Lung (tissue), 12 donors: Measurements from ENCODE around the gene MED27. TPM values are rescaled to one million over a fixed set of nuclear protein-coding genes. Genes with fewer than 3 reads are reported as not detected.

ENCODE experiments used
- ATAC-seq: fragments of 200-7000 bp; cut with Tn5 transposase; one replicate; pipeline ENCODE4 v1.9.1; 2020; ENCODE audit warnings: moderate number of reproducible peaks; ENCODE audit not compliant: insufficient read depth, low FRiP score
- DNase-seq, 3 donors: peaks; one replicate each; pipeline ENCODE4 v3.0.0-alpha.2; 2013 to 2017
- H3K27ac ChIP-seq, 2 donors: one replicate each; pipeline ENCODE4 v1.5.1; 2013; ENCODE audit warnings: mild to moderate bottlenecking in 2 of 2, moderate library complexity in 2 of 2, control low read depth in 1 of 2, inconsistent platforms in 1 of 2, low read depth in 1 of 2, low read length in 1 of 2
- H3K27me3 ChIP-seq, 3 donors: one replicate each; pipeline ENCODE4 v1.5.1; 2013; ENCODE audit warnings: low read length in 2 of 3; ENCODE audit not compliant: control insufficient read depth in 3 of 3, insufficient read depth in 3 of 3
- H3K36me3 ChIP-seq, 4 donors: one replicate each; pipeline ENCODE4 v1.5.1; 2013; ENCODE audit warnings: low read length in 4 of 4, mild to moderate bottlenecking in 1 of 4, moderate library complexity in 1 of 4; ENCODE audit not compliant: control insufficient read depth in 4 of 4, insufficient read depth in 4 of 4
- H3K4me1 ChIP-seq, 5 donors: one replicate each; pipeline ENCODE4 v1.5.1; 2013; ENCODE audit warnings: low read length in 5 of 5, mild to moderate bottlenecking in 2 of 5, moderate library complexity in 1 of 5; ENCODE audit not compliant: control insufficient read depth in 5 of 5, insufficient read depth in 5 of 5
- H3K4me3 ChIP-seq: one replicate; pipeline ENCODE4 v1.5.1; 2013; ENCODE audit warnings: mild to moderate bottlenecking, control low read depth, moderate library complexity
- H3K9ac ChIP-seq, 2 donors: one replicate each; pipeline ENCODE4 v1.5.1; 2013; ENCODE audit warnings: low read length in 2 of 2, control low read depth in 1 of 2; ENCODE audit not compliant: insufficient read depth in 1 of 2
- H3K9me3 ChIP-seq, 4 donors: one replicate each; pipeline ENCODE4 v1.5.1; 2013; ENCODE audit warnings: low read length in 3 of 4, mild to moderate bottlenecking in 1 of 4, moderate library complexity in 1 of 4; ENCODE audit not compliant: control insufficient read depth in 4 of 4, insufficient read depth in 3 of 4
- WGBS, 2 donors: extraction: QIAGEN DNeasy Blood & Tissue Kit; methylation state at CpG; one replicate each; pipeline ENCODE4 v1.1.7; 2013; 5-methylcytosine and 5-hydroxymethylcytosine counted together
- polyA plus RNA-seq, 2 donors: library from polyadenylated mRNA; stranded (reverse); fragments of 200-250 nt; gene quantifications; one replicate each; pipeline ENCODE4 v1.2.1, GENCODE V29; 2013
- total RNA-seq, 2 donors: library from RNA; depleted of rRNA in 1 of 2; stranded (reverse); fragments of >200 nt in 1 of 2; gene quantifications; one replicate each; pipeline ENCODE4 v1.2.1, GENCODE V29; 2014 to 2021
- TF ChIP-seq, protein P1 (sequence below): IDR thresholded peaks from 2 replicates; pipeline ENCODE4 v1.5.1; 2012; ENCODE audit warnings: mild to moderate bottlenecking; ENCODE audit errors: control extremely low read depth, extremely low read depth
- donor health status: control.
- donor health status: control.
- donor health status: Bipolar disorder and iron deficiency.
- donor health status: healthy.
- donor health status: DM: yes; HTN: yes; CAD: no.

MED27 gene
- total and polyA plus RNA-seq, 4 donors, result 9.8 to 22.3 (median 16.7) TPM

DNA sequence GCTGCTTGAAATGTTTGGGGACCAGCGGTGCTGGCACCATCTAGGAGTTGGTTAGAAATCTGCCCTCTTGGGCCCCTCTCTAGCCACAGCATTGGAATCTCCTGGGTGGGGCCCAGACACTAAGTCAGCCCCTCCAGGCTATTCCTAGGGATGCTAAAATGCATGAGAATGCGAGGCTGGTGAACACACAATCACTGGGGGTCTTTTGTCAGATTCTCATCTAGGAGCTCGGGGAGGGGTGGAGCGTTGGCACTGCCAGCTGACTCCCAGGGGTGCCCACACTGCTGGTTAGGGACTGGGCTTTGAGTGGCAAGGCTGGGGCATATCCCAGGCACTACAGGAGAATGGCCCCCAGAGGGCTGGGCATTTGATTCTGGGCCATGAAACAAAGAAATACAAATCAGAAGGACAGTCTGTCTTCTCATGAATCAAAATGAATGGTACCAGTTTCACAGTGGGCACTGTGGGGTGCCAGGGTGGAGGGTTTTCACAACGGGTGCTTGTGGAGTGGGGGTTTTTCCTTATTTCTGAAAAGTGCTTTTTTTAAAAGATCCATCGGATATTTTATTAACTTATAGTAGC, 212.0 kb downstream of the MED27 start:
- Histone ChIP-seq H3K9me3 (no peaks in the 10 kb centered on the region), H3K4me3 (no peak overlapping the region), H3K27ac (no peak overlapping the region), H3K36me3 (peaks cover 0 to 8% (median 0%) of the 10 kb centered on the region in 4 donors), H3K9ac (no peak overlapping the region), H3K27me3 (no peaks in the 10 kb centered on the region), H3K4me1 (peaks cover 0 to 22% (median 0%) of the 10 kb centered on the region in 5 donors)
- TF ChIP-seq, protein P1, sequence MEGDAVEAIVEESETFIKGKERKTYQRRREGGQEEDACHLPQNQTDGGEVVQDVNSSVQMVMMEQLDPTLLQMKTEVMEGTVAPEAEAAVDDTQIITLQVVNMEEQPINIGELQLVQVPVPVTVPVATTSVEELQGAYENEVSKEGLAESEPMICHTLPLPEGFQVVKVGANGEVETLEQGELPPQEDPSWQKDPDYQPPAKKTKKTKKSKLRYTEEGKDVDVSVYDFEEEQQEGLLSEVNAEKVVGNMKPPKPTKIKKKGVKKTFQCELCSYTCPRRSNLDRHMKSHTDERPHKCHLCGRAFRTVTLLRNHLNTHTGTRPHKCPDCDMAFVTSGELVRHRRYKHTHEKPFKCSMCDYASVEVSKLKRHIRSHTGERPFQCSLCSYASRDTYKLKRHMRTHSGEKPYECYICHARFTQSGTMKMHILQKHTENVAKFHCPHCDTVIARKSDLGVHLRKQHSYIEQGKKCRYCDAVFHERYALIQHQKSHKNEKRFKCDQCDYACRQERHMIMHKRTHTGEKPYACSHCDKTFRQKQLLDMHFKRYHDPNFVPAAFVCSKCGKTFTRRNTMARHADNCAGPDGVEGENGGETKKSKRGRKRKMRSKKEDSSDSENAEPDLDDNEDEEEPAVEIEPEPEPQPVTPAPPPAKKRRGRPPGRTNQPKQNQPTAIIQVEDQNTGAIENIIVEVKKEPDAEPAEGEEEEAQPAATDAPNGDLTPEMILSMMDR, result no peak
- ATAC-seq, result no peak
- WGBS, 2 donors, result 97 to 98% methylated on average over 6 of the region's 6 CpGs
- no peak for DNase-seq

DNA sequence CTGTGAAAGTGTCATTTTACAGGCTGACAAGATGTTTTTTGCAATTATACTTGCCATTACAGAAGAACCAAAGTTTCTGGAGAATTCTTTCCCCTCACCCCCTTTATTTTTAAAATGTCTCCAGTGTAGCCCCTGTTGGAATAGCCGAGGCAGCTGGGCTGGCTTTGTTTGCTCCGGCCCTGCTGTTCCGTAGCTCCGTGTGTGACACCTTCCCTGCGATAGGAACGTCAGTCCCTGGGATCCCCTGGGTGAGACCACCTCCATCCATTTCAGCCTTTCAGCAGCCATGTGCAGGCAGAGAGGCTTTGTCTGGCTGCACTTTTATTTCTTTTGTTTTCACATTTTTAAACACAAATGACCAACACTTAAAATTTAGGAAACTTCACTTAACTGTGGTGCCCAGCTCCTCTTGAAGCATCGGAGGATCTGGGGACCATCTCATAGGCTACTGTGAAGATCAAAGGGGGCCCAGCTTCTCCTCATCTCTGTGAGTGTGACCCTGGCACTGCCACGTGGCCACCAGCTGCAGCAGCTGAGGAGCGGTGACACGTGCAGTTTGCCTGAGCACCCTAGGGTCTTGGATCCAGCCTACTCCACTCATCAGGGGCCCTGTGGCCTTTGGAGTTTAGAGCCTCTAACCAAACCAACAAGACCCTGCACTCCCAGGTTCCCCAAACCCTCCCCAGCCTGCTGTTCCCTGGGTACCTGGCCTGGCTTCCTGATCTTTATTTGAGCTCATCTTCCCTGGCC, 214.0 kb downstream of the MED27 start:
- no peak overlapping the region for H3K9ac ChIP-seq
- H3K27ac ChIP-seq, result no peak overlapping the region
- H3K27me3 ChIP-seq, result no peaks in the 10 kb centered on the region
- H3K9me3 ChIP-seq, result no peaks in the 10 kb centered on the region
- peaks cover 0 to 22% (median 0%) of the 10 kb centered on the region in 5 donors for H3K4me1 ChIP-seq
- no peak overlapping the region for H3K4me3 ChIP-seq
- DNase-seq (no peak), ATAC-seq (no peak)
- TF ChIP-seq, protein P1, result no peak
- 90 to 94% methylated on average over 10 of the region's 10 CpGs for WGBS, 2 donors
- peaks cover 0 to 19% (median 0%) of the 10 kb centered on the region in 4 donors for H3K36me3 ChIP-seq

DNA sequence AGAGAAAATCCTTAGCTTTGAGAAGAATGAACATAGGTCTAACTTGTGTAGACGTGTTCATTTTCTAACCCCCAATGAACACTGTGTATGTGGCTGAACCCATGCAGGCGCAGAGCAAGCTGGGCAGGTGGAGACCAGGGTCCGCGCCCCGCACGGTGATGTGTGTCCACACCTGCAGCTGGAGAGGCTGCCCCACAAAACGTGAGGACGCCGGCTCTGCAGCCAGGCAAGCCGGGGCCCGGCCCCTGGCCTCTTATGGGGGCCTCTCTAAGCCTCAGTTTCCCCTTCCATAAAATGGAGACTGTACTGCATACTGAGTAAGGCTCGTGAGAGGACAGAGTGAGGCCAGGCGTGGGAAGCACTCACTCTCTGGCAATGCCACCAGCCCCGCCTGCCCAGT, 215.1 kb downstream of the MED27 start:
- Histone ChIP-seq H3K9ac (no peak overlapping the region), H3K27me3 (no peaks in the 10 kb centered on the region), H3K27ac (no peak overlapping the region), H3K4me3 (no peak overlapping the region), H3K9me3 (no peaks in the 10 kb centered on the region), H3K4me1 (peaks cover 0 to 16% (median 0%) of the 10 kb centered on the region in 5 donors), H3K36me3 (peaks cover 0 to 26% (median 3%) of the 10 kb centered on the region in 4 donors)
- TF ChIP-seq, protein P1, result no peak
- WGBS, 2 donors, result 92 to 95% methylated on average over 14 of the region's 14 CpGs
- DNase-seq (no peak), ATAC-seq (no peak)
